SH-SY5Y (cell line): ENCODE results near the gene BOLA2B.

ENCODE experiments used
- GATA2 ChIP-seq: IDR thresholded peaks from 2 replicates; pipeline ENCODE4 v1.6.1; 2011; ENCODE audit warnings: mild to moderate bottlenecking, low read depth, low read length
- GATA3 ChIP-seq: IDR thresholded peaks from 2 replicates; pipeline ENCODE4 v1.6.1; 2011; ENCODE audit warnings: low read depth, mild to moderate bottlenecking, low read length, moderate library complexity

DNA sequence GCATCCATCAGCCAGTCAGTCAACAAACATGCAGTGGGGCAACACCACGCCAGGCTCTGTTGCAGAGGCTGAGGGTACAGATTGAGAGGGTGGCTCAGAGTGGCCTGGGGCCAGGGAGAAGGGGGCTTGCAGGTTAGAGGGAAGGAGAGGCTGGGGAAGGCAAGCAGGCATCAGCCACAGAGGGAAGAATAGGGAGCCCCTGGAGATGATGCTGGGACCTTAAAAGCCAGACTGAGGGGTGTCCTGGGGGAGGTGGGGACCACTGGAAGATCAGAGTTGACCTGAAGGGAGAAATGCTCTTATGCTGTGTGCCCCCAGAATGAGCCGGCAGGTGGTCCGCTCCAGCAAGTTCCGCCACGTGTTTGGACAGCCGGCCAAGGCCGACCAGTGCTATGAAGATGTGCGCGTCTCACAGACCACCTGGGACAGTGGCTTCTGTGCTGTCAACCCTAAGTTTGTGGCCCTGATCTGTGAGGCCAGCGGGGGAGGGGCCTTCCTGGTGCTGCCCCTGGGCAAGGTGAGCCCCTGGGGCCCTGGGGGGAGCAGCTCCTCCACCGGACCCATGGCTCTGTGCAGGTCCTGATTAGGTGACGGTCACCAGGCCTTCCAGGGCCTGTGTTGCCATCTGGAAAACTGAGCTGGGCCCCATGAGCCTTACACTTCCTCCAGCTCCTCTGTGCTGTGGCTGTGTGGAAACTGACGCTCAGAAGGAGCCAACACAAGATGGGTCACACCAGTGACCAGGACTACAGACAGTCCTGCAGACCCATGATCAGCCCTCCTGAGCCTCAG lies 8.4 kb downstream of the BOLA2B start:
- TF ChIP-seq GATA2, result no peak
- no peak for TF ChIP-seq GATA3
